BE2C (cell line): Measurements from ENCODE around the gene GFOD1. TPM values are rescaled to one million over a fixed set of nuclear protein-coding genes. Genes with fewer than 3 reads are reported as not detected.

Experiments used
- DNase-seq: peaks from one replicate; pipeline ENCODE4 v3.0.0-alpha.2; 2020
- H3K27me3 ChIP-seq: fragments of 250-450 bp; sonication (Bioruptor Pico); 2 replicates; pipeline ENCODE4 v1.5.1; 2020; ENCODE audit warnings: mild to moderate bottlenecking
- H3K36me3 ChIP-seq: fragments of 250-450 bp; sonication (Bioruptor Pico); 2 replicates; pipeline ENCODE4 v1.5.1; 2020; ENCODE audit warnings: mild to moderate bottlenecking
- H3K4me1 ChIP-seq: fragments of 250-450 bp; sonication (Bioruptor Pico); 2 replicates; pipeline ENCODE4 v1.5.1; 2020
- H3K4me3 ChIP-seq: 2 replicates; pipeline ENCODE4 v1.5.1; 2011; ENCODE audit warnings: low read depth, low read length
- H3K9me3 ChIP-seq: fragments of 250-450 bp; sonication (Bioruptor Pico); 2 replicates; pipeline ENCODE4 v1.5.1; 2020
- CTCF ChIP-seq: IDR thresholded peaks from 2 replicates; pipeline ENCODE4 v1.5.1; 2012; ENCODE audit warnings: mild to moderate bottlenecking, low read depth, low read length
- polyA plus RNA-seq: library from polyadenylated mRNA; unstranded; fragments of >200 nt; gene quantifications from one replicate; pipeline ENCODE4 v1.2.1, GENCODE V29; 2012; ENCODE audit warnings: low read depth, missing spikeins; ENCODE audit not compliant: insufficient read length, insufficient read depth

GFOD1 gene
- polyA plus RNA-seq, result 14.1 TPM

GRCh38 chr6:13487122-13488014 lies at the start of gene GFOD1:
Gene GFOD1, minus strand, starts transcription at chr6:13487600. Its CDS starts 710 bp downstream, at chr6:13486890.
- DNase-seq, result peak; percentile 91
- Histone ChIP-seq H3K27me3 (no peaks in the 10 kb centered on the region), H3K36me3 (no peaks in the 10 kb centered on the region), H3K9me3 (no peaks in the 10 kb centered on the region), H3K4me1 (no peaks in the 10 kb centered on the region; the same call in 1 of the 2 replicates), H3K4me3 (peak within 1 kb of the TSS; percentile 80)
- TF ChIP-seq CTCF, result no peak; the same call in 1 of the 2 replicates

- H3K4me1 ChIP-seq, result no peaks in the 10 kb centered on the region
- H3K36me3 ChIP-seq, result no peaks in the 10 kb centered on the region
- DNase-seq, result no peak
- no peaks in the 10 kb centered on the region for H3K9me3 ChIP-seq
- no peak overlapping the region for H3K4me3 ChIP-seq
- no peak for TF ChIP-seq CTCF
- no peaks in the 10 kb centered on the region for H3K27me3 ChIP-seq
Observed at GRCh38 chr6:13536796-13537526, 49.6 kb upstream of the GFOD1 start.

GRCh38 chr6:13535306-13535705 lies 47.9 kb upstream of the GFOD1 start:
- H3K27me3 ChIP-seq, result no peaks in the 10 kb centered on the region
- H3K9me3 ChIP-seq, result no peaks in the 10 kb centered on the region
- no peaks in the 10 kb centered on the region for H3K36me3 ChIP-seq
- no peak overlapping the region for H3K4me3 ChIP-seq
- DNase-seq, result no peak
- TF ChIP-seq CTCF, result no peak
- no peaks in the 10 kb centered on the region for H3K4me1 ChIP-seq

GRCh38 chr6:13534536-13534935 lies 47.1 kb upstream of the GFOD1 start:
- Histone ChIP-seq H3K36me3 (no peaks in the 10 kb centered on the region), H3K4me3 (no peak overlapping the region), H3K27me3 (no peaks in the 10 kb centered on the region), H3K4me1 (no peaks in the 10 kb centered on the region), H3K9me3 (no peaks in the 10 kb centered on the region)
- TF ChIP-seq CTCF, result no peak
- DNase-seq, result no peak

- DNase-seq, result no peak
- Histone ChIP-seq H3K9me3 (no peaks in the 10 kb centered on the region), H3K27me3 (no peaks in the 10 kb centered on the region), H3K4me1 (no peaks in the 10 kb centered on the region), H3K36me3 (no peaks in the 10 kb centered on the region), H3K4me3 (no peak overlapping the region)
- TF ChIP-seq CTCF, result no peak
Observed at GRCh38 chr6:13531956-13532355, 44.6 kb upstream of the GFOD1 start.
